Activated T-cell treated with anti-CD3 and anti-CD28 coated beads for 24 hours (primary cell): Measurements from ENCODE around the gene NRROS.
A peak's percentile ranks its signal among the peaks of the same experiment; 100 is the strongest.

Experiments
- DNase-seq: peaks from one replicate; pipeline ENCODE4 v3.0.0-alpha.2; 2020; ENCODE audit warnings: low read depth

The NRROS gene

DNA sequence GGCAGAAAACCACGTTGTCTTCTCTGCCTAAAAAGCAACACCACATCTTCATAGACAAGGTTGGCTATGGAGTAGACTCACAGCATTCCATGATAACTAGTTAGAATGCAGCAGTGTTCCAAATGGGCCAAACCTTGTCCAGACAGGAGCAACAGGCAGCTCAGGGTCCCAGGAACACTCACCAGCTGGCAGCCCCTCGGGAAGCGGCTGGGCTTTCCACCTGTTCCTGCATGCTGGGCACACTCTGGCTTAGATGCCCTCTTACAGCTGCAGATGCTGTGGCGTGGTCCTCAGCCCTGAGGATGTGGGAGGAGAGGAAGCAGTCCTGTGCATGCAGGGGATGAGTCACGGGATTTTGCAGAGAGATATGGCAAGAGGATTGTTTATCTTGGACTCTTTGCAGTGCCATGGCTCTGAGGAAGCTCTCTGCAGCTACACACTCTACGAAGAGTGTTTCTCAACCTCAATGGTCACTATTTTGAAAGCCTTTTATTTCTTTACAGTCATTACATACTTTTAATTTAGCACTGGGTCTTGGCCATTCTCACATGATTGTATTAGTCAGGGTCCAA is 11.3 kb downstream of the NRROS start:
- no peak for DNase-seq

DNA sequence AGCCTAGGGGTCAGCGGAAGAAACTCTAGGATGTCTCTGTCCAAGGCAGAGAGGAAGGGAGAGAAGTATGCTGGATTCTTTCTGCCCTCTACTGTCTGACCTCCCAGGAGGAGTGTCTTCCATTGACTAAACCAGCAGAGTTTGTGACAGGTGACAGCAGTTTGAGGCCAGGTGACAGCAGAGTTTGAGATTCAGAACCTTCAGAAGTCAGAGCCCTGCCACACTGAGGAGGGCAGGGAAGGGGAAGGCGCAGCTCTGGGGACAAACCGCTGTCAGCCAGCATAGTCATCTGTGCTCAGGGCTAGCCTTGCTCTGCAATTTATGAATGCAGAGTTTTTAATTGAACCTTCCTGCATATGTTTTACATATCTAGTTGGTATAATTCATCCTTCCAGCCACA is 12.3 kb downstream of the NRROS start:
- no peak for DNase-seq

DNA sequence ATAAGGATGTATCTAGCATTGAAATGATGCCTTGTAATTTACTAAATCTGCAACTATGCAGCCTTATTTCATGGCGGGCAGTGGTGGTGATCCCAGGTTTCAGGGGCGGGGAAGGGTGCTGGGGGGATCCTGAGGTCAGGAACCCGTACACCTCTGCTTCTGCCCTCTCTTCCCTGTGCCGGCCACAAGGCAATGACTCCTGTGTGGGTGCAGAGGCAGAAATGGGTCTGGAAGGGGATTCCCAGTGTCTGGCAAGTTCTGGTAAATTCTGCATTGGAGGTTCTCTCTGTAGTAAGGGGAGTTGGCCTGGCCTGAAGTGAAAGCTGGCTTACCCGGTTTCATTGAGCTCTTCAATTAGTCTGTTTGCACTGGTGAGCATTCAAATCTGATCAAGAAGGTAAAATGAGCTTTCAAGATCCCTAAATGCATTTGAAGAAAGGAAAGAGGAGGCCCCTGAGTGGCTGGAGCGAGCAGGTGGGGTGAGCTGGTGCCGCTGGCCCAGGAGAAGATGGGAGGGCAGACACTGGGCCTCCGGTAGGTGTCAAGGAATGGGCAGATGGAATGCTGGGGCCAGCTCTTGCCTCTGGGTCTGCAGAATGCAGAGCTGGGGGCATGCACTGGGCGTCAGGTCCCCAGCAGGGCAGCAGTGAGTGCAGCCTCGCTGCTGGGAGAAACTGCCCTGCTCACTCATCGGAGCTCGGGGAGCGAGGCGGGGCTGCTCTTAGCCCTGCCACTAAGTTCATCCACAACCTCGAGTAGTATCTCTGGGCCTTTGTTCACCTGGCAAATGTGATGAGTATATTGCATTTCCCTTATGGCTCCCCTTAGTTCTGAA is 13.7 kb downstream of the NRROS start:
- DNase-seq = no peak

DNA sequence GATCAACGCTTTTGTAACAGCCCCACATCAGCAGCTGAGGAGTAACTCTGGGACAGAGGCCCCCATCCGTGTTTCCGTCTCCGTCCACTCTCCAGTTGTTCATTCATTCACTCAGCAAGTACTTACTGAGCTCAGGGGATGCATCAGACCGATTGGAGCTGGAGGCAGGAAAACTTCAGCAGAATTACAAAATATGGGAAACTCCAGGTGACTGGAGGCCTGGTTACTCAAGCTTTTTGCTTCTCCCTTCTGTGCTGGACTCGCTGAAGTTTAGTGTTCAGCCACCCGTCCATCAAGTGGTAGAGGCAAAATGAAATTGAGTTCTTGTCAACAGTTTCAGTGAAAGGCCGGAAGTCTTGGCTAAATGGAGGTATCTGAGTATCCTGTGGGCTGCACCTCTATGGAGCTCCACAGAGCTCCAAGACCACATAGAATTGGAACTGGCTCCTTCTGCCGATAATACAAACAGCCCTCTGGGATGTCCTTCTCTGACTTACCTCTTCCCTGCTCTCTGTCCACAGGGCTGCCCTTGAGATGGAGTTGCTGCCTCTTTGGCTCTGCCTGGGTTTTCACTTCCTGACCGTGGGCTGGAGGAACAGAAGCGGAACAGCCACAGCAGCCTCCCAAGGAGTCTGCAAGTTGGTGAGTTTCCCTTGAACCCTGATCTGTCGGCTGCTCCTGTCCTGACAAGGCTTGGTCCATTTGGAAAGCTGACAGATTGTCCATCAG is 14.7 kb downstream of the NRROS start:
- no peak for DNase-seq

DNA sequence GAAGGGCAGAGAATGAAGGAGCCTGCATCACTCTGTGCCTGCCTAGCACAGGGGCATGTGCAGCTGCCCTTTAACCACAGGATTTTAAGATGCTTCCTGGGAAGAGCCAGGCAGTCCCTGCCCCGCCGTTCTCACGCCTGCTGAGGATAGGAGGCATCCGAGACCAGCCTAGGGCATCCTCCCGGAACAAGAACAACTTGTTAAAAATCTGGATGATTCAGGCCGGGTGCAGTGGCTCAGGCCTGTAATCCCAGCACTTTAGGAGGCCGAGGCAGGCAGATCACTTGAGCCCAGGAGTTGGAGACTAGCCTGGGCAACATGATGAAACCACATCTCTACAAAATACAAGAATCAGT is 15.2 kb downstream of the NRROS start:
- no peak for DNase-seq

DNA sequence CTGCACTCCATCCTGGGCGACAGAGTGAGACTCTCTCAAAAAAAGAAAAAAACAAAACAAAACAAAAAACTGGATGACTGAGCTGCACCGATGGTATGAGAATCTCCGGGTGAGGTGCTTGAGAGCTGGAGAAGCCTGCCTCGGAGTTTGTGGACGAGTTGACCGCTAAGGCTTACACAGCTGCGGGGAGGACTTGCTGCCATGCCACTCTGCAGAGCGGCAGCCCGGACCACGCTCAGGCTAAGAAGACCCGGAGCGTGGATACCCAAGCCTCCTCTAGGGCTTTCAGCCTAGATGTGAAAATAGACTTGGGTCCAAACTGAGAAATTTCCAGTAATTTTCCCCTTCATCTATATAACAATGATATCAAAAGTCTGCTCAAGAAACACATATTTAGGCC is 16.0 kb downstream of the NRROS start:
- DNase-seq = no peak

DNA sequence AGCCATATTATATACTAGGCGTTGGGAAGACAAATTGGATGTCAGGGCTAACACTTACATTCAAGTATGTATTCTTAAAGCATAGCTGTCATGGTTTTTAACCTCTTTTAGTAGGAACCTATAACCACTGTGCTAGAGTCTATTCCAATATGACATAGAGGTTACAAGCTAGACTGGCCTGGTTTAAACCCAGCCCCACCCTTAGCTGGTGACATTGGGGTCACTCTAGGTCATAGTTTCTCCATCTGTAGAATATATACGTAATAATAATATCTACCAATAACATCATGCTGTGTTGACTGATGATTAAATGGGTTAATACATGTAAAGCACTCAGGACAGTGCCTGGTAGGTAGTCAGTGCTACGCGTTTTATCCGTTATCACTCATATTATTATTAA is 16.7 kb downstream of the NRROS start:
- no peak for DNase-seq

DNA sequence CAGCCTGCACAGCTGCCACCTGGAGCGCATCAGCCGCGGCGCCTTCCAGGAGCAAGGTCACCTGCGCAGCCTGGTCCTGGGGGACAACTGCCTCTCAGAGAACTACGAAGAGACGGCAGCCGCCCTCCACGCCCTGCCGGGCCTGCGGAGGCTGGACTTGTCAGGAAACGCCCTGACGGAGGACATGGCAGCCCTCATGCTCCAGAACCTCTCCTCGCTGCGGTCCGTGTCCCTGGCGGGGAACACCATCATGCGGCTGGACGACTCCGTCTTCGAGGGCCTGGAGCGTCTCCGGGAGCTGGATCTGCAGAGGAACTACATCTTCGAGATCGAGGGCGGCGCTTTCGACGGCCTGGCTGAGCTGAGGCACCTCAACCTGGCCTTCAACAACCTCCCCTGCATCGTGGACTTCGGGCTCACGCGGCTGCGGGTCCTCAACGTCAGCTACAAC is 20.4 kb downstream of the NRROS start:
- DNase-seq = no peak

DNA sequence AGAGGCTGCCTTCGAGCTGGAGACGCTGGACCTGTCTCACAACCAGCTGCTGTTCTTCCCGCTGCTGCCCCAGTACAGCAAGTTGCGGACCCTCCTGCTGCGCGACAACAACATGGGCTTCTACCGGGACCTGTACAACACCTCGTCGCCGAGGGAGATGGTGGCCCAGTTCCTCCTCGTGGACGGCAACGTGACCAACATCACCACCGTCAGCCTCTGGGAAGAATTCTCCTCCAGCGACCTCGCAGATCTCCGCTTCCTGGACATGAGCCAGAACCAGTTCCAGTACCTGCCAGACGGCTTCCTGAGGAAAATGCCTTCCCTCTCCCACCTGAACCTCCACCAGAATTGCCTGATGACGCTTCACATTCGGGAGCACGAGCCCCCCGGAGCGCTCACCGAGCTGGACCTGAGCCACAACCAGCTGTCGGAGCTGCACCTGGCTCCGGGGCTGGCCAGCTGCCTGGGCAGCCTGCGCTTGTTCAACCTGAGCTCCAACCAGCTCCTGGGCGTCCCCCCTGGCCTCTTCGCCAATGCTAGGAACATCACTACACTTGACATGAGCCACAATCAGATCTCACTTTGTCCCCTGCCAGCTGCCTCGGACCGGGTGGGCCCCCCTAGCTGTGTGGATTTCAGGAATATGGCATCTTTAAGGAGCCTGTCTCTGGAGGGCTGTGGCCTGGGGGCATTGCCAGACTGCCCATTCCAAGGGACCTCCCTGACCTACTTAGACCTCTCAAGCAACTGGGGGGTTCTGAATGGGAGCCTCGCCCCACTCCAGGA is 21.1 kb downstream of the NRROS start:
- no peak for DNase-seq

DNA sequence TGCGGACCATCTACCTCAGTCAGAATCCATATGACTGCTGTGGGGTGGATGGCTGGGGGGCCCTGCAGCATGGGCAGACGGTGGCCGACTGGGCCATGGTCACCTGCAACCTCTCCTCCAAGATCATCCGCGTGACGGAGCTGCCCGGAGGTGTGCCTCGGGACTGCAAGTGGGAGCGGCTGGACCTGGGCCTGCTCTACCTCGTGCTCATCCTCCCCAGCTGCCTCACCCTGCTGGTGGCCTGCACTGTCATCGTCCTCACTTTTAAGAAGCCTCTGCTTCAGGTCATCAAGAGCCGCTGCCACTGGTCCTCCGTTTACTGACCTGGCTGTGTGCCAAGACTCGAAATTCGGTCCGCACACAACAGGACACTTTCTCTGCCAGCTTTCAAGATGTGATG is 21.9 kb downstream of the NRROS start:
- no peak for DNase-seq

DNA sequence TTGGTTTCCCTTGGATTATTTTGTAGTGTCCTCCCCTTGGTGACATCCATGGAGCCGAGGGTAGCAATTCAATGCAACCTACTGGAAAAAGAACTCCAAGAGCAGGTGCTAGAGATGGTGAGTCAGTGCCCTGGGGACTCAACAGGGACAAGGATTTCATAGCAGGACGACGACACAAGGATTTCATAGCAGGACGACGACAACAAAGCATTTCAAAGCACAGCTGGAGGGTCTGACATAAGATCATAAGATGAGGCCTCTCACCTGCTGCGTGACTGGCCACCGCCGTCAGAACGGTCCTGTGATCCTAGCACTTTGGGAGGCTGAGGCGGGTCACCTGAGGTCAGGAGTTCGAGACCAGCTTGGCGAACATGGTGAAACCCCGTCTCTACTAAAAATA is 22.5 kb downstream of the NRROS start:
- DNase-seq = no peak

DNA sequence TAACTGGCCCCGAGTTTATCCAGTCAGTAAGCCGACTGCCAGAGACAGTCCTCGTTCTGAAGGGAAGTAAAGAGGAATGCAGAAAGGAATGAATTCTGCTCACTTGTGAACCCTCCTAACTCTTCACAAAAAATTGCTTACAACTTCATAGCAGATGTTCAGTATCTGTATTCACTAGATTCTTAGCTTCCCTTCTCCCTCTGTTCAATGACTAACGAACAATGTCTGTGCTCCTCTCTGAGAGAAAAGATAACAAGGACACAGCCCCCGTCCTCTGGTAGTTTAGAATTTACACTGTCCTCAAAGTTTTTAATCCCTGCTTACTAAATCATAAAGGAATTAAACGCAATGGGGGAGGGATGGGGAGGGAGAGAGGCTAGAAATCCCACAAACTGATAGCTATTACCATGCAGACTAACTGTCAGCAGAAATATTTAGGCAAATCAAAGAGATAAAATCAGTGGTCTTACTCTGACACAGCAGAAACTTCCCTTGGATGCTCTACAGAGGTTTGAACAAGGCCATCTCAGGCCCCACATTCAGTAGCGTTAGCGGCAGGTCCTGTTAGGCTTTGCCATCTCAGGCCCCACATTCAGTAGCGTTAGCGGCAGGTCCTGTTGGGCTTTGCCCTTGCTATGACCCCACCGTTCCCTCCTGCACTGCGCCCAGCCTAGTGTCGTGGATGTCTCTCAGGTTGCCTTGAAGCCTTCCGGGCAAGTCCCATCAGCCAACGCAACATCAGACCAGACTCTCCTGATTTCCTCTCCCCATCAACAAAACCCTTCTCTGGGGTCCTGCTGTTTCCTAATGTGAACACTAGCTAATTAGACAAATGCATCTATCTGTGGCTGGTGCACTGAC is 23.4 kb downstream of the NRROS start:
- DNase-seq = no peak

DNA sequence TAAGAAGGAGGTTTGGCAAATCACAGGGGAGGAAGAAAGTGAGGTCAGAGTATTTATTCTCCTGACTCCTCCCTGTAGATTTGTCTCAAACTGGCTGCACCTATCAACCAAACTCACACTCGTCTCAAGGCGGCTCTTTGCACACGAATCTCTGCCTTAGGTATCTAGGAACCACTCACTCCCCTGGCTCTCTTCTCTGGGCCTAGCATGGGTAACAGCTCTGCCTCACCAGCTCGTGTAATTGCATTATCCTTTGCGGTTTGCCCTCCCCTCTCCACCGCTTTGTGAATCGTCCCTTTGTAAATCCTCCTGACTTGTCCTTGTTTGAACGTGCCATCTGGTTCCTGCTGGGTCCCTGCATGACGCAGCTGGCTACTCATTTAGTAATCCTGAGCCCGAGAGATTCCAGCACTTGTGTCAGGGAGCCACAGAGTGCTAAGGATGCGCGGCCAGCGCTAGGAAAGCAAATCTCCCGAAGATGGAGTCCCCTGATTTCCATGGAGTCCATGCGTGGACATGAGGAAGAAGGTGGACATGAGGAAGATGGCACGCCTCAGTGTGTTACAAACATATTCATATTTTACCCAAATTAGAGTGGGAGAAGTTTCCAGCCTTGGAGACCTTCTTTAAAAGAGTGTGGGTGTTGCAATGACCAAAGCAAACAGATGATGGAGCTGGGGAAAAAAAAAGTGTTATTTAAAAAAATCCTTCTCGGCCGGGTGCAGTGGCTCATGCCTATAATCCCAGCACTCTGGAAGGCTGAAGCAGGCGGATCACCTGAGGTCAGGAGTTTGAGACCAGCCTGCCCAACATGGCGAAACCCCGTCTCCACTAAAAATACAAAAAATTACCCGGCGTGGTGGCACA is 26.7 kb downstream of the NRROS start:
- no peak for DNase-seq

DNA sequence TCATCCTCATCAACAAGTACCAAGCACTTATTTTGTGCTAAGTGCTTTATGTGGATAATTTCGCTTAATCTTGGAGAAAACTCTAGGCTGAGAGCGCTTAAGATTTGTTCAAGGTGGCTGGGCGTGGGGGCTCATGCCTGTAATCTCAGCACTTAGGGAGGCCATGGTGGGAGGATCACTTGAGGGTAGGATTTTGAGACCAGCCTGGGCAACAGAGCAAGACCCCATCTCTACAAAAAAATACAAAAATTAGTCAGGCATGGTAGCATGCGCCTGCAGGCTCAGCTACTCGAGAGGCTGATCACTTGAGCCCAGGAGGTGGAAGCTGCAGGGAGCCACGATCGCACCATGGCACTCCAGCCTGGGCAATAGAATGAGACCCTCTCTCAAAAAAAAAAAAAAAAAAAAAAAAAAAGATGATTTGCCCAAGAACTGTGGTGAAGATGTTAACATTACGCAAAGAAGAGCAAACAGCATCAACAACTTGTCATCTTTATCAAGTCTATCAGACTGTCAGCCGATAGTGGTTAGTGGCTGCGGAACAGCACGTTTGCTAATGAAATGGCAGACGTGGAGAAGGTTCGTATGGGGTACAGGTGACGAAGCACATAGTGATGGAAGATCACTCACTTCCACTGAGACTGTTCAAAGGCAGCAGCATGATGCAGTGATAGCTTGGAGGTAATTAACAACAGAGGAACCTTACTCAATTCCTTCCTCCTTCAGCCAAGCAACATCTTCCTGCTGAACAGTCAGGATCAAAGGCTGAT is 27.7 kb downstream of the NRROS start:
- no peak for DNase-seq

DNA sequence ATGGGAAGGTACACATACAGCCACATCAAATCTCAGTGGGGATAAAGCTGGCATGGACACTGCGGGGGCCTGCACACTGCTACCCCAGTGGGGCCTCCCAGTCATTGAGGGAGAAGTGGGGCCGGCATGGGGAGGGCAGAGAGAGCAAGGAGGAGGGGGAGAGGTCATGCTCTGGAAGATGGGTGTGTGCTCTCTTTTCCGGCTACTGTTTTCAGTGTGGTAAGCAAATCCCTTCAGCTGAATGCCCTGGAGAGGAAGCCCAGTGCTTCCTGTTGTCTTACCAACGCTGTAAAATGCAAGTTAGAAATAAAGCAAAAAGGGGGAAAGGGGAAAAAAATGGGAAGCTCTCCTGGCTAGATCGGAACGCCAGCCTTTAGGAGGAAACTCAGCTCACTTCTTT is 30.8 kb downstream of the NRROS start:
- no peak for DNase-seq

DNA sequence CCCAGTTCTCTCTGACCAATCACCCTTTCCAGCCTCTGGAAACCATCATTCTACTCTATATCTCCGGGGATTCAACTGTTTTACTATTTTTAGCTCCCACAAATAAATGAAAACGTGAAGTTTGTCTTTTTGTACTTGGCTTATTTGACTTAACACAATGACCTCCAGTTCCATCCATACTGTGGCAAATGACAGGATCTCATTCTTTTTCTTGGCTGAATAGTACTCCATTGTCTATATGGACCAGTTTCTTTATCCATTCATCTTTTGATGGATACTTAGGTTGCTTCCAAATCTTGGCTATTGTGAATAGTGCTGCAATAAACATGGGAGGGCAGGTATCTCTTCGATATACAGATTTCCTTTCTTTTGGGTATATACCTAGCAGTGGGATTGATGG is 34.1 kb downstream of the NRROS start:
- DNase-seq = no peak

DNA sequence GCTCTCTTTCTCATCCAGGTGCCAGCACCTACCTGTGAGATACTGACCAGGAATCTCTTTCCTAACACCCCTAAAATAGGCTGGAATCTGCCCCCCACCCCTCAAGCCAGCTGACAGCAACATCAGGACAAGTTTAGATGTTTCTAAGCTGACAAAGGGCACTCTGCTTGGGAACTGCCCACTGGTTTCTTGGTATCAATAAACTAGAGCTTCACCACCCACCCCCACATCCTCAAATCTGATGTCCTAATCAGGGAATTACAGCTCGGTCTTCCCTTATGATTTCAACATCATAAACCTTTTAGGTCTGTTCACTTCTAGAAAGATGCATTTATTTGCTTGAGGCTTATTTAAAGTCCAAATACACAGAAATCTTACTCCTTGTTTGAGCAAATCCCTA is 37.9 kb downstream of the NRROS start:
- no peak for DNase-seq

DNA sequence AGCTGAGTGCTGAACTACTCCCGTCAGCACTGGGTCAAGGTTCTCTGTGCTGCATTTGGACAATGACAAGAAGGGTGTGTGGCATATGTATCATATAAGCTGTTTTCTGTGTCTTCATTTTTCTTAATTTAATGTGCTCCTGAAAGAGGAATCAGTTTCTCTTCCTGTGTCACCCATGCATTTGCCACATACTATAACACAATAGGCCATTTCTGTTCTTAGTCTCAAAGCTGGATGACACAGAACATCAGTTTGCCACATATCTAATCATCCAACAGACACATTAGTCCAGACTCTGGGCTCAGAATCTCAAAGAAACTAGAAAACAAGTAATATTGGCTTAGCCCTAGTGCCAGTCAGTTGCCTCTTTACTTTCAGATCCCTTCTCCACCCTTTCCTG is 38.4 kb downstream of the NRROS start:
- no peak for DNase-seq

DNA sequence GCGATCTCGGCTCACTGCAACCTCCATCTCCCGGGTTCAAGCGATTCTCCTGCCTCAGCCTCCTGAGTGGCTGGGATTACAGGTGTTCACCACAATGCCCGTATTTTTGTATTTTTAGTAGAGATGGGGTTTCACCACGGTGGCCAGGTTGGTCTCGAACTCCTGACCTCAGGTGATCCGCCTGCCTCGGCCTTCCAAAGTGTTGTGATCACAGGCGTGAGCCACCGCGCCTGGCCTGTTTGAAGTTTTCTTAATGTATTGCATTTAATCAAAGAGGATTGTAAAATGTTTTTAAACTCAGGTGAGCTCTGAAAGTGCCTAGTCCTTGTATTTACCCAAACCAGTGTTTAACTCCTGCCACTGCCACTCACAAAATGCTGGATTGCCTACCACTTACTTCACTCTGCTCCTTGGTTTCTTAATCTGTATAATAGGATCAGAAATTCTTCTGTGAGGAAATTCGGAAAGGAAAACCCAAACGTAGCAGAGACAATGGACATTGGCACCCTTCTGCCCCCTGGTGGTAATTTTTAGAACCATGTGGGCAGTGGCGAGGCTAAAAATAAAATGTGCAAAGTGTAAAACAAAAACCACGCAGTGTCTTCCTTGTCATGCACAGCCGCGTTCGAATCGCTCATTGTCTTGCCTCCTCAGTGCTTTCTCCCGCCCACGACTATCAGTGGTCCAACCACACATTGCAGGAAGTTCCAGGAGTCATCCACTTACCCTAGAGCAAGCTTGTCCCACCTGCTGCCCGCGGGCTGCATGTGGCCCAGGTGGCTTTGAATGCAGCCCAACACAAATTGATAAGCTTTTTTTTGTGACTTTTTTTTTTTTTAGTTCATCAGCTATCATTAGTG is 45.3 kb downstream of the NRROS start:
- peak; percentile 45 for DNase-seq
